GM23248 (cell line): Measurements from ENCODE around the gene TUFT1. TPM values are rescaled to one million over a fixed set of nuclear protein-coding genes. Genes with fewer than 3 reads are reported as not detected.
A peak's percentile ranks its signal among the peaks of the same experiment; 100 is the strongest.

ENCODE experiments used
- DNase-seq: peaks from one replicate; pipeline ENCODE4 v3.0.0-alpha.2; 2015
- H2AFZ ChIP-seq: fragments of 200-600 bp; sonication (generic); 2 replicates; pipeline ENCODE4 v1.6.1; 2016; ENCODE audit warnings: antibody characterized with exemption
- H3F3A ChIP-seq: fragments of 200-600 bp; sonication (generic); 2 replicates; pipeline ENCODE4 v1.6.1; 2016; ENCODE audit warnings: mild to moderate bottlenecking, antibody characterized with exemption, mixed run types; ENCODE audit not compliant: insufficient read depth
- H3K27ac ChIP-seq: fragments of 200-600 bp; sonication (generic); 2 replicates; pipeline ENCODE4 v1.5.1; 2016; ENCODE audit warnings: mild to moderate bottlenecking
- H3K27me3 ChIP-seq: fragments of 200-600 bp; sonication (generic); replicated peaks from 2 replicates; pipeline ENCODE4 v1.6.1; 2016; ENCODE audit warnings: mild to moderate bottlenecking; ENCODE audit not compliant: insufficient read depth
- H3K36me3 ChIP-seq: fragments of 200-600 bp; sonication (generic); 2 replicates; pipeline ENCODE4 v1.6.1; 2016; ENCODE audit warnings: low read depth, mild to moderate bottlenecking
- H3K4me1 ChIP-seq: fragments of 200-600 bp; sonication (generic); 2 replicates; pipeline ENCODE4 v1.6.1; 2016; ENCODE audit warnings: mild to moderate bottlenecking; ENCODE audit not compliant: insufficient read depth
- H3K4me2 ChIP-seq: fragments of 200-600 bp; sonication (generic); one replicate; pipeline ENCODE4 v1.6.1; 2016; ENCODE audit warnings: mild to moderate bottlenecking; ENCODE audit not compliant: unreplicated experiment
- H3K4me3 ChIP-seq: fragments of 200-600 bp; sonication (generic); 2 replicates; pipeline ENCODE4 v1.5.1; 2016; ENCODE audit warnings: mild to moderate bottlenecking
- H3K79me2 ChIP-seq: fragments of 200-600 bp; sonication (generic); 2 replicates; pipeline ENCODE4 v1.6.1; 2016; ENCODE audit warnings: mild to moderate bottlenecking; ENCODE audit not compliant: insufficient read depth
- H3K9ac ChIP-seq: fragments of 200-600 bp; sonication (generic); 2 replicates; pipeline ENCODE4 v1.6.1; 2016; ENCODE audit warnings: mild to moderate bottlenecking
- H3K9me2 ChIP-seq: fragments of 200-600 bp; sonication (generic); 2 replicates; pipeline ENCODE4 v1.6.1; 2016; ENCODE audit warnings: mixed run types, mild to moderate bottlenecking, moderate library complexity; ENCODE audit not compliant: insufficient read depth
- H3K9me3 ChIP-seq: fragments of 200-600 bp; sonication (generic); one replicate; pipeline ENCODE4 v1.6.1; 2017; ENCODE audit warnings: low read depth
- H4K20me1 ChIP-seq: fragments of 200-600 bp; sonication (generic); 2 replicates; pipeline ENCODE4 v1.6.0; 2016; ENCODE audit not compliant: insufficient read depth
- EZH2 ChIP-seq: fragments of 200-600 bp; sonication (generic); IDR thresholded peaks from 2 replicates; pipeline ENCODE4 v1.6.1; 2018; ENCODE audit warnings: antibody characterized with exemption, mild to moderate bottlenecking; ENCODE audit not compliant: insufficient read depth, poor library complexity, severe bottlenecking
- EZH2phosphoT487 ChIP-seq: fragments of 200-600 bp; sonication (generic); IDR thresholded peaks from 2 replicates; pipeline ENCODE4 v1.6.1; 2018; ENCODE audit warnings: antibody characterized with exemption, moderate library complexity, mild to moderate bottlenecking, low read depth; ENCODE audit not compliant: insufficient read depth
- WGBS, 2 experiments: methylation state at CpG; one replicate each; pipeline ENCODE4 v1.1.6; 2015 to 2017; ENCODE audit warnings: low lambda C conversion rate in 2 of 2, low coverage in 1 of 2; ENCODE audit errors: missing lambda C conversion rate in 2 of 2; 5-methylcytosine and 5-hydroxymethylcytosine counted together
- in situ Hi-C: fragments of 300-500 bp; cut with MboI; formaldehyde crosslinking; loops from 2 replicates; pipeline ENCODE4 v1.15.0; 2020
- polyA plus RNA-seq: library from polyadenylated mRNA; unstranded; fragments of >200 nt; fragmentation: Nextera tagmentation; extraction: Ambion mirVana; gene quantifications from 2 replicates; pipeline ENCODE4 v1.2.1, GENCODE V29; 2016
- total RNA-seq: library from RNA; depleted of rRNA; stranded (reverse); fragments of >200 nt; shearing (Covaris generic); gene quantifications from 2 replicates; pipeline ENCODE4 v1.2.3, GENCODE V29; 2014

Gene TUFT1
- total and polyA plus RNA-seq, 2 experiments from 2014 or later, result 19.2 to 20.3 TPM

DNA sequence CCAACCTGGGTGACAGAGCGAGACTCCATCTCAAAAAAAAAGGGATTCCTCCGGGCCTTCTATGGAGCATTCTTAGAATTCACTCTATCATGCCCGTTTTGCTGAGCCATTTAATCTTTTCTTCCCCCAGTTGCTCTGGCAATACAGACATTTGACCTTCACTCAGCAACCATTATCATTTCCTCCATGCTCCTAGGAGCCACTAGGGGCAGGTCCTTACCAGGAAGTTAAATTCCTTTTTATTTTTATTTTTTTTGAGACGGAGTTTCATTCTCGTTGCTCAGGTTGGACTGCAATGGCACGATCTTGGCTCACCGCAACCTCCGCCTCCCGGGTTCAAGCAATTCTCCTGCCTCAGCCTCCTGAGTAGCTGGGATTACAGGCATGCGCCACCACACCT lies 38.6 kb upstream of the TUFT1 start:
- DNase-seq, result peak; percentile 27
- peaks cover 61% of the 10 kb centered on the region for H3K27me3 ChIP-seq
- 62 to 67% methylated on average over 10 of the region's 10 CpGs for WGBS, 2 experiments
- no peak overlapping the region for H3K27ac ChIP-seq
- no peak overlapping the region for H3K9ac ChIP-seq
- no peaks in the 10 kb centered on the region for H4K20me1 ChIP-seq
- no peak overlapping the region for H2AFZ ChIP-seq
- no peaks in the 10 kb centered on the region for H3F3A ChIP-seq
- no peaks in the 10 kb centered on the region for H3K9me3 ChIP-seq
- H3K4me3 ChIP-seq, result no peak overlapping the region
- no peak overlapping the region for H3K4me2 ChIP-seq
- H3K9me2 ChIP-seq, result no peaks in the 10 kb centered on the region
- H3K4me1 ChIP-seq, result no peaks in the 10 kb centered on the region
- no peaks in the 10 kb centered on the region for H3K36me3 ChIP-seq
- H3K79me2 ChIP-seq, result no peaks in the 10 kb centered on the region
- no peak for TF ChIP-seq EZH2
- no peak for TF ChIP-seq EZH2phosphoT487
- in situ Hi-C loops, result no loop called here

DNA sequence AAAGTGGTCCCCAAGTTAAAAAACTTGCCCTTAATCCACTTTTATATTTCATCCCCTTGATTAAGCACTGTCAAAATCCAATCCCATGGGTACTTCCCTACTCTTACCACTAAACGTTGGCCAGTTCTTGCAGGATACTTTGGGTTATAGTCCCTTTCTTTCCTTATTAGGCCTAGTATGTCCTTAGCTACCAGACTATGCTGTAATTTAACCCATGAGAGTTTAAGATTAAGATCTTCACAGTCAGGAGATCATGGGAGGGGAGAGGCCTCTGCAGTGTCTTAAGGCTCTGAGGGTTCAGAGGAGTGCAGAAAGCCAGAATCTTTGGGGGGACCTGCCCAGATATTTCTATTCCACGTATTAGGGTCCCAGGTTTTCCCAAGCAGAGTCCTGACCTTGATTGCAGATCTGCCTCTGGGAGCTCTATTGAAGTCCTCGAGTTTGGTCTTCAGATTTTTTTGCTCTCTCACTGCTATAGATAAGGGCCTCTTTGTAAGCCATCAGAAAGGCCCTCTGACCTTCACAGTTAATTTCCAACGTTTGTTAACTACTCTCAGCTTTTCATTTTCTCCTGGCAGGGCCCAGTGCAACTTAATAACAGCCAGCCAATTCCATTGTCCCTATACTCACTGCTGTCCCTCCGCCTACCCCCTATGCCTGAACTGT lies 37.9 kb upstream of the TUFT1 start:
- 44 to 48% methylated on average over 5 of the region's 5 CpGs for WGBS, 2 experiments
- H3K9me3 ChIP-seq, result no peaks in the 10 kb centered on the region
- H3K79me2 ChIP-seq, result no peaks in the 10 kb centered on the region
- no peaks in the 10 kb centered on the region for H3K4me1 ChIP-seq
- H3K27me3 ChIP-seq, result peaks cover 63% of the 10 kb centered on the region
- no peak overlapping the region for H3K4me3 ChIP-seq
- H4K20me1 ChIP-seq, result no peaks in the 10 kb centered on the region
- H3K4me2 ChIP-seq, result no peak overlapping the region
- in situ Hi-C loops, result no loop called here
- DNase-seq, result no peak
- H3F3A ChIP-seq, result no peaks in the 10 kb centered on the region
- H3K9me2 ChIP-seq, result no peaks in the 10 kb centered on the region
- no peak overlapping the region for H2AFZ ChIP-seq
- no peak overlapping the region for H3K27ac ChIP-seq
- no peaks in the 10 kb centered on the region for H3K36me3 ChIP-seq
- no peak overlapping the region for H3K9ac ChIP-seq
- TF ChIP-seq EZH2phosphoT487, result no peak
- TF ChIP-seq EZH2, result no peak

DNA sequence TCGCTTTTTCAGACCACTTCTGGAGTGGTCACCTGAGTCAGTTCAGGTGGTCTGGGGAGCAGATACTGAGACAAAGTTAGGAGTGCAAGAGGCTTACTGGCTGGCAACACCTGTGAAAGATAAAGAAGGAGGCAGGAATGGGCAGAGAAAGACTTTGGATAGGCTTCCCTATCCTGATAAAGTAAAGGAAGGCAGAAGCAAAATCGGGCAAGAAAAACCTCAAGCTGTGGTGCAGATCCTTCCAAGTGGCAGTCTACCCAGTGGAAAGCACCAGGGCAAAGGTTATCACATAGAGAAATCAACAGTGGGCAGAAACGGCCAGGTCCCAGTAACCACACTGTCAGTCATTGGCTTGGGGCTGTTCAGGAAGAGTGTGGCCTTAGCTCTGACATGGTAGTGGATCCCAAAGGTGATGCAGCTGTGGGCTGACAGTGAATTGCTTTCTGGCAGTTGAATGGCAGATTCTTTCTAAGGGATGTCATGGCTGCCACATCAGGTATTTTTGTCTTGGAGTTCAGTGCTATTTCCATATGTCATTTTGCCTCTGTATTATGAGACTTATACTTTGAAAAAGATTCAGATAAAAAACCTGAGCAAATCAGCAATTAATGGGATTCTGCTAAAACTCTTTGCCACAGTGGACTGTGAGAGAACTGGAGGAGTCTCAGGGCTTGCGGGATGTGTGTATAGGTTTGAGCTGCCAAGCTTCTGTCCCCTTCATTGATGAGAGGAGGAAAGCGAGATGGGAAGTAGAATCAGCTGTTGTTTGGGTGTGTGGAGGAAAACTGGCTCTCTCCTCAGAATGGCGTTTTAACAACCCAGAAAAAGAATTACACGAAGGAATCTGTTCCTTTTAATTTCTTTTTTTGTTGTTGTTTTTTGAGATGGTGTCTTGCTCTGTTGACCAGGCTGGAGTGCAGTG lies 37.0 kb upstream of the TUFT1 start:
- Histone ChIP-seq H3K9ac (no peak overlapping the region), H3K9me2 (no peaks in the 10 kb centered on the region), H3K9me3 (no peaks in the 10 kb centered on the region), H3K36me3 (no peaks in the 10 kb centered on the region), H3K27me3 (peaks cover 70% of the 10 kb centered on the region), H3F3A (no peaks in the 10 kb centered on the region), H3K4me2 (no peak overlapping the region), H3K27ac (no peak overlapping the region), H3K4me3 (no peak overlapping the region), H3K4me1 (no peaks in the 10 kb centered on the region), H3K79me2 (no peaks in the 10 kb centered on the region), H2AFZ (no peak overlapping the region), H4K20me1 (no peaks in the 10 kb centered on the region)
- TF ChIP-seq EZH2, result no peak
- no peak for TF ChIP-seq EZH2phosphoT487
- DNase-seq, result no peak
- WGBS, 2 experiments, result 58% methylated on average over 7 of the region's 7 CpGs
- in situ Hi-C loops, result no loop called here

DNA sequence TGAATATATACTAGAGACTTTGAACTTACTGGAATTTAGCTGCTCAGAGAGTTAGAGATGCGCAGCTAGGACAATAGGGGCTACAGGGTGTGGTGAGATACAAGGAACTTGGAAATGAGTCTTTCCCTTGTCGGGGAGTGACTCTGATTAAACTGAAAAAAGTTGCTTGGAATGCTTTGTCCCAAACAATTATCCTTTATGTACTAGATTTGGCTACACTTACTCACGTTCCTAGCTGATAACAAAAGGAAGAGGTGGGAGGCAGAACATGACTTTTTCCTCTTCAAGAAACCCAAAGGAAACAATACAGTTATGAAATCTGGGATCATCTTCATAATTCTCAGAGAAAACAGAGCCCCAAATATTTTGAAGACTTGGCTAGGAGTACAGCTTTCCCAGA lies 35.9 kb upstream of the TUFT1 start:
- in situ Hi-C loops, result no loop called here
- no peak overlapping the region for H3K4me2 ChIP-seq

More for the DNA sequence above, 35.9 kb upstream of the TUFT1 start:
- H2AFZ ChIP-seq, result no peak overlapping the region
- H3K27me3 ChIP-seq, result peaks cover 72% of the 10 kb centered on the region
- H3K4me1 ChIP-seq, result no peaks in the 10 kb centered on the region
- H3K9me2 ChIP-seq, result no peaks in the 10 kb centered on the region
- WGBS, 2 experiments, result 39 to 41% methylated on average over 3 of the region's 3 CpGs
- H4K20me1 ChIP-seq, result no peaks in the 10 kb centered on the region
- TF ChIP-seq EZH2 (no peak), EZH2phosphoT487 (no peak)
- no peaks in the 10 kb centered on the region for H3K36me3 ChIP-seq
- no peaks in the 10 kb centered on the region for H3K9me3 ChIP-seq
- no peak overlapping the region for H3K27ac ChIP-seq
- no peak overlapping the region for H3K9ac ChIP-seq
- no peak for DNase-seq
- no peaks in the 10 kb centered on the region for H3F3A ChIP-seq
- no peaks in the 10 kb centered on the region for H3K79me2 ChIP-seq
- H3K4me3 ChIP-seq, result no peak overlapping the region
